NCI-H2227 (cell line): ENCODE measurements around the gene LYVE1.

Experiments
- DNase-seq: peaks from one replicate; lab custom pipeline; 2025; ENCODE audit not compliant: unreplicated experiment; lab: John Stamatoyannopoulos, UW

The LYVE1 gene

GRCh38 chr11:10592331-10592730 lies 23.9 kb upstream of the LYVE1 start:
- DNase-seq: no peak

GRCh38 chr11:10591741-10592140 lies 23.3 kb upstream of the LYVE1 start:
- DNase-seq: no peak

GRCh38 chr11:10590218-10590915 lies 21.9 kb upstream of the LYVE1 start:
- no peak for DNase-seq

GRCh38 chr11:10588904-10589303 lies 20.4 kb upstream of the LYVE1 start:
- DNase-seq: no peak

GRCh38 chr11:10587995-10588394 lies 19.5 kb upstream of the LYVE1 start:
- no peak for DNase-seq

- no peak for DNase-seq
Observed at GRCh38 chr11:10587388-10587787, 18.9 kb upstream of the LYVE1 start.

GRCh38 chr11:10584071-10584501 lies 15.6 kb upstream of the LYVE1 start:
- DNase-seq: no peak

- no peak for DNase-seq
Observed at GRCh38 chr11:10581481-10582019, 13.1 kb upstream of the LYVE1 start.

- DNase-seq: no peak
Observed at GRCh38 chr11:10580623-10581022, 12.2 kb upstream of the LYVE1 start.

- no peak for DNase-seq
Observed at GRCh38 chr11:10579700-10580099, 11.2 kb upstream of the LYVE1 start.

GRCh38 chr11:10576035-10576398 lies 7.6 kb upstream of the LYVE1 start:
- no peak for DNase-seq

- no peak for DNase-seq
Observed at GRCh38 chr11:10575346-10576034, 7.0 kb upstream of the LYVE1 start.

- DNase-seq: no peak
Observed at GRCh38 chr11:10573556-10573955, 5.1 kb upstream of the LYVE1 start.

GRCh38 chr11:10573028-10573427 lies 4.6 kb upstream of the LYVE1 start:
- DNase-seq: no peak

GRCh38 chr11:10572533-10572932 lies 4.1 kb upstream of the LYVE1 start:
- DNase-seq: no peak

GRCh38 chr11:10567446-10567845 lies 1.0 kb downstream of the LYVE1 start:
- DNase-seq: no peak

GRCh38 chr11:10566257-10566957 lies 2.1 kb downstream of the LYVE1 start:
- DNase-seq: no peak

- no peak for DNase-seq
Observed at GRCh38 chr11:10565493-10565892, 3.0 kb downstream of the LYVE1 start.

- no peak for DNase-seq
Observed at GRCh38 chr11:10564696-10565318, 3.7 kb downstream of the LYVE1 start.

- no peak for DNase-seq
Observed at GRCh38 chr11:10564030-10564429, 4.4 kb downstream of the LYVE1 start.

GRCh38 chr11:10561947-10562346 lies 6.5 kb downstream of the LYVE1 start:
- no peak for DNase-seq
